ENCODE data around the gene LRMDA. TPM values are rescaled to one million over a fixed set of nuclear protein-coding genes. Genes with fewer than 3 reads are reported as not detected.

LRMDA gene
- total RNA-seq, 1 donor from 2014 or later = 1.8 TPM

- no peak for ATAC-seq
These were observed 718.2 kb downstream of the LRMDA start for GRCh38 chr10:76149602-76150138.

- no peak for ATAC-seq
These were observed 718.9 kb downstream of the LRMDA start for GRCh38 chr10:76150139-76150875.

GRCh38 chr10:76150876-76151288, 719.5 kb downstream of the LRMDA start:
- ATAC-seq = no peak

- no peak for ATAC-seq
These were observed 720.8 kb downstream of the LRMDA start for GRCh38 chr10:76152186-76152585.

- ATAC-seq = no peak
These were observed 724.5 kb downstream of the LRMDA start for GRCh38 chr10:76155961-76156360.

GRCh38 chr10:76160446-76161300, 729.2 kb downstream of the LRMDA start:
- no peak for ATAC-seq

- ATAC-seq = no peak
These were observed 729.8 kb downstream of the LRMDA start for GRCh38 chr10:76161301-76161582.

GRCh38 chr10:76168437-76168836, 737.0 kb downstream of the LRMDA start:
- no peak for ATAC-seq

- no peak for ATAC-seq
These were observed 737.8 kb downstream of the LRMDA start for GRCh38 chr10:76169246-76169645.

- ATAC-seq = no peak
These were observed 740.6 kb downstream of the LRMDA start for GRCh38 chr10:76172020-76172419.

GRCh38 chr10:76175533-76176165, 744.2 kb downstream of the LRMDA start:
- no peak for ATAC-seq

GRCh38 chr10:76176166-76176550, 744.7 kb downstream of the LRMDA start:
- ATAC-seq = no peak

- ATAC-seq = no peak
These were observed 746.5 kb downstream of the LRMDA start for GRCh38 chr10:76177936-76178335.

GRCh38 chr10:76178532-76179292, 747.3 kb downstream of the LRMDA start:
- ATAC-seq = peak; percentile 36

- ATAC-seq = no peak
These were observed 748.4 kb downstream of the LRMDA start for GRCh38 chr10:76179806-76180205.

GRCh38 chr10:76184647-76185046, 753.2 kb downstream of the LRMDA start:
- no peak for ATAC-seq

- ATAC-seq = no peak
These were observed 754.3 kb downstream of the LRMDA start for GRCh38 chr10:76185471-76186301.

GRCh38 chr10:76188216-76188615, 756.8 kb downstream of the LRMDA start:
- no peak for ATAC-seq

- no peak for ATAC-seq
These were observed 759.3 kb downstream of the LRMDA start for GRCh38 chr10:76190634-76191270.

GRCh38 chr10:76191336-76191735, 759.9 kb downstream of the LRMDA start:
- no peak for ATAC-seq

- ATAC-seq = no peak
These were observed 760.7 kb downstream of the LRMDA start for GRCh38 chr10:76192151-76192550.

Measured in esophagus mucosa (tissue), 1 donor.